ENCODE measurements around the gene TNFAIP3. TPM values are rescaled to one million over a fixed set of nuclear protein-coding genes. Genes with fewer than 3 reads are reported as not detected.
A peak's percentile ranks its signal among the peaks of the same experiment; 100 is the strongest.

TNFAIP3 gene
- total and polyA plus RNA-seq, 2 donors (not counting 3 experiments of a cell fraction or from before 2014, with no cell fraction given) = 4.0 to 8.6 TPM

- no peaks in the 10 kb centered on the region for H3K9me1 ChIP-seq (replicated peaks; ENCODE audit: control insufficient read depth, extremely low read depth, insufficient read depth, low read length)
- dilution Hi-C loops (cut with MboI; ENCODE audit: extremely low pct_ligation_motif_present, low sequenced_read_pairs) = no loop called here
- H3K36me3 ChIP-seq (ENCODE audit: control insufficient read depth in 2 of 2, extremely low read depth in 1 of 2, insufficient read depth in 2 of 2, low read length in 2 of 2) = peaks cover 5 to 17% of the 10 kb centered on the region in 2 experiments
- no peak for FAIRE-seq
- no peaks in the 10 kb centered on the region for H3K9me3 ChIP-seq (replicated peaks; ENCODE audit: control insufficient read depth, insufficient read depth, low read length)
- no peak overlapping the region for H3K4me3 ChIP-seq (replicated peaks in 1 of 3; ENCODE audit: insufficient read depth in 1 of 3, low read depth in 1 of 3, low read length in 3 of 3)
- POLR2A ChIA-PET = no interaction called here
- peaks cover 41% of the 10 kb centered on the region for H3K4me1 ChIP-seq (ENCODE audit: control insufficient read depth, extremely low read depth, insufficient read depth, low read length)
- no peaks in the 10 kb centered on the region for H3K27me3 ChIP-seq (ENCODE audit: control insufficient read depth in 2 of 2, insufficient read depth in 2 of 2, low read length in 2 of 2)
- CTCF ChIA-PET = interaction anchor here (1.6 to 8.4 kb wide), 4 partner anchors 65 to 166 kb away, joined by 4 to 111 read pairs (median 32); no protein-coding TSS in a partner anchor
- TF ChIP-seq POLR2A (IDR thresholded peaks at IDR 0.05; ENCODE audit: low read depth, low read length) (no peak), EZH2 (IDR thresholded peaks at IDR 0.05; ENCODE audit: borderline replicate concordance, low read depth, low read length, severe bottlenecking) (no peak)
- DNase-seq (ENCODE audit: low read depth, low spot score) = peak; percentile 49
- H3K4me2 ChIP-seq (ENCODE audit: insufficient read depth, low read length) = peak overlapping the region; percentile 7
- BruUV-seq (replicated peaks) = no TSS peak
- H3K79me2 ChIP-seq (ENCODE audit: control insufficient read depth, insufficient read depth, low read length) = no peaks in the 10 kb centered on the region
- H3K27ac ChIP-seq (ENCODE audit: insufficient read depth, low read depth, low read length) = no peak overlapping the region
- H4K20me1 ChIP-seq (replicated peaks; ENCODE audit: control insufficient read depth, extremely low read depth, insufficient read depth, low read length) = no peaks in the 10 kb centered on the region
- peak overlapping the region; percentile 52 for H2AFZ ChIP-seq (ENCODE audit: low read depth, low read length)
- intact Hi-C loops (cut with micrococcal nuclease) = loop anchor here (5.0 kb wide), 3 partner anchors 33 to 233 kb away; partner anchors contain the start of gene PERP
- H3K9ac ChIP-seq (replicated peaks; ENCODE audit: extremely low read depth, insufficient read depth, low read length) = no peak overlapping the region
These were observed 7.4 kb downstream of the TNFAIP3 start for GRCh38 chr6:137874204-137875057.

DNA sequence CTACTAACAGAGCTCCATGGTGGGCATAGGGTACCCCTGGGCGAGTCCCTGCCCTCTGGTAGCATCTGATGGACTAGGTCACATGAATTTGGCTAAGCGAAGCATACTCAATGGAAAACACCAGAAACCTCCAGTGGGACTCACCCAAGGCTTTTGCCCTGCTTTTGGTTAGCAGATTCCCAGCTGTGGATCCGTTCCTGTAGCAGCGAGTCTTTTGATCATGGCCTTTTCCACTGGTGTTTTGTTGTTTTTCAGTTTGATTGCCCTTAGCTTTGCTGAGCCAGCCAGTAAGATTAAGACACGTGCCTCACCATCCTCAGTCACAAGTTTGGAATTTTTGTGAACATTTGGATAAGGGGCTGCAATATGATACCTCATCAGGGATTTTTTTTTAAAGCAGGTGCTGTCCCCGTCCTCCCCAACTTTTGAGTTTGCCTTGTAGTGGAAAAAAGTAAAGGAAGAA, 8.0 kb downstream of the TNFAIP3 start:
- Histone ChIP-seq H3K9me1 (replicated peaks; ENCODE audit: control insufficient read depth, extremely low read depth, insufficient read depth, low read length) (no peaks in the 10 kb centered on the region), H2AFZ (ENCODE audit: low read depth, low read length) (no peak overlapping the region), H4K20me1 (replicated peaks; ENCODE audit: control insufficient read depth, extremely low read depth, insufficient read depth, low read length) (no peaks in the 10 kb centered on the region), H3K9ac (replicated peaks; ENCODE audit: extremely low read depth, insufficient read depth, low read length) (no peak overlapping the region), H3K4me2 (ENCODE audit: insufficient read depth, low read length) (no peak overlapping the region), H3K27me3 (ENCODE audit: control insufficient read depth in 2 of 2, insufficient read depth in 2 of 2, low read length in 2 of 2) (no peaks in the 10 kb centered on the region), H3K27ac (ENCODE audit: insufficient read depth, low read depth, low read length) (no peak overlapping the region), H3K79me2 (ENCODE audit: control insufficient read depth, insufficient read depth, low read length) (no peaks in the 10 kb centered on the region), H3K36me3 (ENCODE audit: control insufficient read depth in 2 of 2, extremely low read depth in 1 of 2, insufficient read depth in 2 of 2, low read length in 2 of 2) (peaks cover 5 to 18% of the 10 kb centered on the region in 2 experiments), H3K4me3 (replicated peaks in 1 of 3; ENCODE audit: insufficient read depth in 1 of 3, low read depth in 1 of 3, low read length in 3 of 3) (no peak overlapping the region), H3K4me1 (ENCODE audit: control insufficient read depth, extremely low read depth, insufficient read depth, low read length) (peaks cover 41% of the 10 kb centered on the region), H3K9me3 (replicated peaks; ENCODE audit: control insufficient read depth, insufficient read depth, low read length) (no peaks in the 10 kb centered on the region)
- FAIRE-seq (no peak), DNase-seq (ENCODE audit: low read depth, low spot score) (no peak)
- intact Hi-C loops (cut with micrococcal nuclease) = no loop called here
- dilution Hi-C loops (cut with MboI; ENCODE audit: extremely low pct_ligation_motif_present, low sequenced_read_pairs) = no loop called here
- BruUV-seq (replicated peaks) = no TSS peak
- TF ChIP-seq POLR2AphosphoS5 (IDR thresholded peaks at IDR 0.05; ENCODE audit: insufficient read depth, low read depth, low read length) (no peak), EZH2 (IDR thresholded peaks at IDR 0.05; ENCODE audit: borderline replicate concordance, low read depth, low read length, severe bottlenecking) (no peak), FOS (IDR thresholded peaks at IDR 0.05; ENCODE audit: borderline replicate concordance, insufficient read depth, low read length) (no peak), GATA2 (IDR thresholded peaks at IDR 0.05; ENCODE audit: insufficient read depth, insufficient read length, low read depth, low read length) (no peak), POLR2A (IDR thresholded peaks at IDR 0.05; ENCODE audit: low read depth, low read length) (no peak), MAX (IDR thresholded peaks at IDR 0.05; ENCODE audit: insufficient read depth, insufficient read length) (no peak), MYC (IDR thresholded peaks at IDR 0.05; ENCODE audit: low read depth, low read length) (no peak), JUN (IDR thresholded peaks at IDR 0.05; ENCODE audit: borderline replicate concordance, insufficient read depth, insufficient read length, low read depth) (no peak)
- TF ChIP-seq, protein P1, sequence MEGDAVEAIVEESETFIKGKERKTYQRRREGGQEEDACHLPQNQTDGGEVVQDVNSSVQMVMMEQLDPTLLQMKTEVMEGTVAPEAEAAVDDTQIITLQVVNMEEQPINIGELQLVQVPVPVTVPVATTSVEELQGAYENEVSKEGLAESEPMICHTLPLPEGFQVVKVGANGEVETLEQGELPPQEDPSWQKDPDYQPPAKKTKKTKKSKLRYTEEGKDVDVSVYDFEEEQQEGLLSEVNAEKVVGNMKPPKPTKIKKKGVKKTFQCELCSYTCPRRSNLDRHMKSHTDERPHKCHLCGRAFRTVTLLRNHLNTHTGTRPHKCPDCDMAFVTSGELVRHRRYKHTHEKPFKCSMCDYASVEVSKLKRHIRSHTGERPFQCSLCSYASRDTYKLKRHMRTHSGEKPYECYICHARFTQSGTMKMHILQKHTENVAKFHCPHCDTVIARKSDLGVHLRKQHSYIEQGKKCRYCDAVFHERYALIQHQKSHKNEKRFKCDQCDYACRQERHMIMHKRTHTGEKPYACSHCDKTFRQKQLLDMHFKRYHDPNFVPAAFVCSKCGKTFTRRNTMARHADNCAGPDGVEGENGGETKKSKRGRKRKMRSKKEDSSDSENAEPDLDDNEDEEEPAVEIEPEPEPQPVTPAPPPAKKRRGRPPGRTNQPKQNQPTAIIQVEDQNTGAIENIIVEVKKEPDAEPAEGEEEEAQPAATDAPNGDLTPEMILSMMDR (IDR thresholded peaks at IDR 0.05; ENCODE audit: extremely low read depth in 1 of 2, insufficient read depth in 1 of 2, low read depth in 1 of 2, low read length in 2 of 2) = no peak
- CTCF ChIA-PET = interaction anchor here (1.6 kb wide), 1 partner anchor 64 kb away, joined by 4 read pairs; no protein-coding TSS in a partner anchor
- POLR2A ChIA-PET = no interaction called here
